Small intestine (tissue), 7 donors: ENCODE data around the gene SEMA4D. TPM values are rescaled to one million over a fixed set of nuclear protein-coding genes. Genes with fewer than 3 reads are reported as not detected.
A peak's percentile ranks its signal among the peaks of the same experiment; 100 is the strongest.
"Not testable (repeated sequence)": the region's sequence is repeated elsewhere in the genome, so short reads cannot be mapped to it uniquely, and the experiment has no call there.

Experiments
- DNase-seq, 2 donors: peaks; one replicate each; pipeline versions ENCODE4 v3.0.0 to v3.0.0-alpha.2; 2013
- FAIRE-seq: peaks from 2 replicates; lab custom pipeline; 2012; peaks lifted over from hg19 to GRCh38; lab: Jason Lieb, UNC
- H3K27ac ChIP-seq, 3 donors: one replicate each; pipeline ENCODE4 v1.5.1; 2013; ENCODE audit warnings: low read length in 2 of 3, mild to moderate bottlenecking in 2 of 3, control low read depth in 1 of 3, inconsistent platforms in 1 of 3, low read depth in 1 of 3, moderate library complexity in 1 of 3
- H3K27me3 ChIP-seq, 3 donors: one replicate each; pipeline ENCODE4 v1.6.1; 2013; ENCODE audit warnings: low read length in 3 of 3, inconsistent platforms in 1 of 3; ENCODE audit not compliant: control insufficient read depth in 3 of 3, insufficient read depth in 3 of 3
- H3K36me3 ChIP-seq, 3 donors: one replicate each; pipeline ENCODE4 v1.6.1; 2013; ENCODE audit warnings: low read length in 3 of 3, inconsistent platforms in 1 of 3, low read depth in 1 of 3, mild to moderate bottlenecking in 1 of 3, moderate library complexity in 1 of 3; ENCODE audit not compliant: control insufficient read depth in 3 of 3, insufficient read depth in 2 of 3
- H3K4me1 ChIP-seq, 3 donors: one replicate each; pipeline ENCODE4 v1.6.1; 2013; ENCODE audit warnings: low read length in 2 of 3, inconsistent platforms in 1 of 3, low read depth in 1 of 3, mild to moderate bottlenecking in 1 of 3, moderate library complexity in 1 of 3; ENCODE audit not compliant: control insufficient read depth in 3 of 3, insufficient read depth in 2 of 3
- H3K4me3 ChIP-seq, 3 donors: one replicate each; pipeline ENCODE4 v1.5.1; 2013; ENCODE audit warnings: low read length in 3 of 3, control low read depth in 1 of 3, inconsistent platforms in 1 of 3, low read depth in 1 of 3, mild to moderate bottlenecking in 1 of 3, moderate library complexity in 1 of 3
- H3K9me3 ChIP-seq, 2 donors: one replicate each; pipeline ENCODE4 v1.6.1; 2013; ENCODE audit warnings: low read depth in 1 of 2, low read length in 1 of 2; ENCODE audit not compliant: control insufficient read depth in 2 of 2, insufficient read depth in 1 of 2
- WGBS, 3 donors: extraction: QIAGEN DNeasy Blood & Tissue Kit; methylation state at CpG; one replicate each; pipeline ENCODE4 v1.1.7; 2013; 5-methylcytosine and 5-hydroxymethylcytosine counted together
- polyA plus RNA-seq, 4 donors: library from polyadenylated mRNA; stranded (reverse) in 3 of 4; unstranded in 1 of 4; fragments of 200-250 nt in 3 of 4; fragments of 120-200 nt in 1 of 4; gene quantifications; one replicate each; pipeline versions ENCODE4 v1.2.1 to v1.2.3, GENCODE V29; 2013
- donor health status: healthy with polysubstance abuse.
- donor health status: control.
- donor health status: control.
- donor health status: Bipolar disorder and iron deficiency.
- donor health status: healthy.

Gene SEMA4D
- polyA plus RNA-seq, 4 donors: 0.67 to 29.7 (median 6.7) TPM

GRCh38 chr9:89377411-89377810, 120.5 kb downstream of the SEMA4D start:
- Histone ChIP-seq H3K9me3 (no peaks in the 10 kb centered on the region), H3K27ac (peak overlapping the region in 2 of 3 donors; percentile 11 to 18), H3K4me3 (no peak overlapping the region), H3K4me1 (no peaks in the 10 kb centered on the region), H3K27me3 (no peaks in the 10 kb centered on the region), H3K36me3 (peaks cover 0 to 54% (median 0%) of the 10 kb centered on the region in 3 donors)
- DNase-seq (no peak), FAIRE-seq (no peak)
- whole genome bisulfite sequencing, 3 donors: 78 to 95% (median 91%) methylated on average over 12 of the region's 12 CpGs

- DNase-seq (no peak), FAIRE-seq (no peak)
- H3K36me3 ChIP-seq: peaks cover 0 to 49% (median 0%) of the 10 kb centered on the region in 3 donors
- peak overlapping the region in 2 of 3 donors; percentile 1 to 47 for H3K27ac ChIP-seq
- WGBS, 3 donors: 81 to 93% (median 92%) methylated on average over 17 of the region's 17 CpGs
- H3K27me3 ChIP-seq: no peaks in the 10 kb centered on the region
- no peaks in the 10 kb centered on the region for H3K4me1 ChIP-seq
- H3K4me3 ChIP-seq: no peak overlapping the region
- H3K9me3 ChIP-seq: no peaks in the 10 kb centered on the region
Observed at GRCh38 chr9:89376741-89377351, 121.1 kb downstream of the SEMA4D start.

- DNase-seq (no peak), FAIRE-seq (no peak)
- Histone ChIP-seq H3K36me3 (peaks cover 0 to 43% (median 0%) of the 10 kb centered on the region in 3 donors), H3K9me3 (no peaks in the 10 kb centered on the region), H3K4me1 (no peaks in the 10 kb centered on the region), H3K27ac (peak overlapping the region in 1 of 3 donors; percentile 47), H3K4me3 (no peak overlapping the region), H3K27me3 (no peaks in the 10 kb centered on the region)
- 89 to 90% (median 89%) methylated on average over 4 of the region's 4 CpGs for WGBS, 3 donors
Observed at GRCh38 chr9:89376286-89376685, 121.6 kb downstream of the SEMA4D start.

GRCh38 chr9:89375191-89375760, 122.6 kb downstream of the SEMA4D start:
- FAIRE-seq (no peak), DNase-seq (peak in 1 of 2 donors; percentile 16)
- Histone ChIP-seq H3K36me3 (peaks cover 0 to 35% (median 0%) of the 10 kb centered on the region in 3 donors), H3K4me3 (no peak overlapping the region), H3K27ac (peak overlapping the region in 2 of 3 donors; percentile 6 to 70), H3K27me3 (no peaks in the 10 kb centered on the region), H3K9me3 (no peaks in the 10 kb centered on the region), H3K4me1 (no peaks in the 10 kb centered on the region)
- 56 to 71% (median 66%) methylated on average over 8 of the region's 8 CpGs for WGBS, 3 donors

- no peak for FAIRE-seq
- H3K27ac ChIP-seq: no peak overlapping the region
- H3K36me3 ChIP-seq: peaks cover 0 to 25% (median 0%) of the 10 kb centered on the region in 3 donors
- no peaks in the 10 kb centered on the region for H3K4me1 ChIP-seq
- no peaks in the 10 kb centered on the region for H3K27me3 ChIP-seq
- H3K4me3 ChIP-seq: no peak overlapping the region
- 74 to 89% (median 75%) methylated on average over 4 of the region's 4 CpGs for WGBS, 3 donors
- no peak for DNase-seq
- no peaks in the 10 kb centered on the region for H3K9me3 ChIP-seq
Observed at GRCh38 chr9:89374176-89374575, 123.7 kb downstream of the SEMA4D start.

- DNase-seq (no peak), FAIRE-seq (no peak)
- H3K9me3 ChIP-seq: no peaks in the 10 kb centered on the region
- 79 to 92% (median 87%) methylated on average over 8 of the region's 8 CpGs for WGBS, 3 donors
- H3K36me3 ChIP-seq: peaks cover 0 to 14% (median 0%) of the 10 kb centered on the region in 3 donors
- H3K27ac ChIP-seq: no peak overlapping the region
- H3K4me3 ChIP-seq: no peak overlapping the region
- no peaks in the 10 kb centered on the region for H3K4me1 ChIP-seq
- no peaks in the 10 kb centered on the region for H3K27me3 ChIP-seq
Observed at GRCh38 chr9:89372979-89373378, 124.9 kb downstream of the SEMA4D start.

- 67 to 76% (median 73%) methylated on average over 14 of the region's 14 CpGs for WGBS, 3 donors
- Histone ChIP-seq H3K36me3 (peaks cover 0 to 11% (median 0%) of the 10 kb centered on the region in 3 donors), H3K9me3 (no peaks in the 10 kb centered on the region), H3K27ac (no peak overlapping the region), H3K27me3 (no peaks in the 10 kb centered on the region), H3K4me3 (no peak overlapping the region), H3K4me1 (no peaks in the 10 kb centered on the region)
- FAIRE-seq (no peak), DNase-seq (no peak)
Observed at GRCh38 chr9:89372230-89372816, 125.6 kb downstream of the SEMA4D start.

GRCh38 chr9:89371791-89372190, 126.1 kb downstream of the SEMA4D start:
- not testable (repeated sequence) for H3K4me1 ChIP-seq, H3K27ac ChIP-seq, H3K36me3 ChIP-seq, FAIRE-seq, H3K9me3 ChIP-seq, DNase-seq, H3K4me3 ChIP-seq, H3K27me3 ChIP-seq
- 45 to 76% (median 74%) methylated on average over 2 to 5 of the region's 5 CpGs for WGBS, 3 donors
